HG03175 (cell line): ENCODE measurements around the gene CD200R1.

Experiments
- ATAC-seq: cut with Tn5 transposase; IDR thresholded peaks from one replicate; pipeline ENCODE4 v1.9.1; 2021; ENCODE audit warnings: mild to moderate bottlenecking, moderate library complexity; ENCODE audit not compliant: unreplicated experiment

The CD200R1 gene, protein sequence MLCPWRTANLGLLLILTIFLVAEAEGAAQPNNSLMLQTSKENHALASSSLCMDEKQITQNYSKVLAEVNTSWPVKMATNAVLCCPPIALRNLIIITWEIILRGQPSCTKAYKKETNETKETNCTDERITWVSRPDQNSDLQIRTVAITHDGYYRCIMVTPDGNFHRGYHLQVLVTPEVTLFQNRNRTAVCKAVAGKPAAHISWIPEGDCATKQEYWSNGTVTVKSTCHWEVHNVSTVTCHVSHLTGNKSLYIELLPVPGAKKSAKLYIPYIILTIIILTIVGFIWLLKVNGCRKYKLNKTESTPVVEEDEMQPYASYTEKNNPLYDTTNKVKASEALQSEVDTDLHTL

DNA sequence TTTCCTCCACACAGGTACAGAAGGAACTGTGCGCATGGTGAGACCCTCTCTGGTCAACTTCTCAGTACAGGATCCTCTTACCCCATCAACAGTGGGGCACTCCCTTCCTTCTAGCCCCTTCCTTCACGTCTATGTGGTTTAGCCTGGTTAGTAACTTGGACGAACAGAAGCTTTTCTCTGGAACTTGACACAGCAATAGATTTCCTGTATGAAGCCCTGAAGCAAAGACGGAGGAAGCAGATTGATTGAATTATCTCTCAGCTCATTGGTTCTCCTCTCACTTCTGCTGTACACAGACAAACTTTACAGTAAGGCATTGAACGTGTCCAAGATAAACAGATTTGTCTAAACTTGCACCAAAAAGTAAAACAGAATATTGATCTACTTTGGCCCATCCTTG is at the start of gene CD200R1:
Gene CD200R1 (minus strand): TSS at position 210 of the 400 bp plus-strand sequence. CDS start 246 bp downstream, outside the sequence.
- no peak for ATAC-seq

DNA sequence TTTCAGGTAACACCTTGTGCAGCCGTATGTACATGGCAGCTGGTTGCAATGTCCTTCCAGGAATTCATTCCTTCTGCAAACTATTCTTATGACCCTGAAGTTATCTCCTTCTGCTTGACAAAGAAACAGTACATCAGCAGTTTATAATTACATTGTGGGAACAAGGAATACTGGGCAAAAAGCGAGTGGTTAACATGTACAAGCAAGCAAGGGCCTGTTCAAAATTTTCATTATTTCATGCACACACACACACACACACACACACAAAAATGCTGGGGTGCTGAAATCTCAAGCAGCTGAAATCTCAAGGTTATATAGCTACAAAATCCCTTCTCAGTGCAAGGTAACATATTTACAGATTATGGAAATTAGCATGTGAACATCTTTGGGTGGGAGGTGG is 46.6 kb upstream of the CD200R1 start:
- no peak for ATAC-seq

DNA sequence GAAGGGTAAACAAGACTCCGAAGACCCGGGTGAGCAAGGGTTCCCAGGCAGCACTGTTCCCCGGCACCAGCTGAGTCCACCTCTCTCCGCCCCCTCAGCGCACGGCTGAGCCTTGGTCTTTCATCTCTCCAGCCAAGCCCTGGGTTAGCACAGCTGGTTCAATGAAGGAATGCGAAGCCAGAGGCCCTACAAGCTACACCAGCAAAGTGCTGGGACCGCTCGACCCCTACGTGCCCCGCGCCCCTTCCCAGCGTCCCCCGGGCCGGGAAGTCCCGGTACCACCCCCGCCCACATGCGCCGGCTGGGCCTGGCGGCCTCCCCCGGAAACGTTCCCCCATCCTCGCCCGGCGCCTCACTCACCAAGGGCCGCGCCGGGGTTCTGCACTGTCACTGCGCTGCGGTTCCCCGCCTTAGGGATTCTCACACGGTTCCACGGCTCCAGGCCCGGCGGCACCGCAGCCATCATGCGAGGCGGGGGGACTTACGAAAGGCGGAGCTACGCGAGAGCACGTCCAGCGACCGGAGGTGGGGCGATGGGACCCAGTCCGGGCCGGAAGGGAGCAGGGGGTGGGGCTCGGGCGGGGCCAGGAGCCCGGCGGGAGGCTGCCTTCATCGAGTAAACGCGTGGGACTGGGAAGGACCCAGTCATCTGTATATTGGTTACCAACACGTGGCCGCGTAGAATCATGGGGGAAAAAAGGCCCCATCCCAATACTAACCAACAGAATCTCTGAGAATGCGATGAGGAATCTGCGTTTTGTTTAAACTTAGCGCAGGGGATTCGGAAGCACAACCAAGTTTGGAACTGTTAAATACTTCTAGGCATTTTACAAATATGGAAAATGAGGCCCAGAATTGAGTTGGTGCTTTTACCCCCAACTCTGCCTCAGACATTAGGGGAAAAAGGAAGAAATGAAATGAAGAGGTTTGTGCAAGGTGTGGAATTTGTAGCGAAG is 44.6 kb upstream of the CD200R1 start:
- ATAC-seq, result peak; percentile 90

DNA sequence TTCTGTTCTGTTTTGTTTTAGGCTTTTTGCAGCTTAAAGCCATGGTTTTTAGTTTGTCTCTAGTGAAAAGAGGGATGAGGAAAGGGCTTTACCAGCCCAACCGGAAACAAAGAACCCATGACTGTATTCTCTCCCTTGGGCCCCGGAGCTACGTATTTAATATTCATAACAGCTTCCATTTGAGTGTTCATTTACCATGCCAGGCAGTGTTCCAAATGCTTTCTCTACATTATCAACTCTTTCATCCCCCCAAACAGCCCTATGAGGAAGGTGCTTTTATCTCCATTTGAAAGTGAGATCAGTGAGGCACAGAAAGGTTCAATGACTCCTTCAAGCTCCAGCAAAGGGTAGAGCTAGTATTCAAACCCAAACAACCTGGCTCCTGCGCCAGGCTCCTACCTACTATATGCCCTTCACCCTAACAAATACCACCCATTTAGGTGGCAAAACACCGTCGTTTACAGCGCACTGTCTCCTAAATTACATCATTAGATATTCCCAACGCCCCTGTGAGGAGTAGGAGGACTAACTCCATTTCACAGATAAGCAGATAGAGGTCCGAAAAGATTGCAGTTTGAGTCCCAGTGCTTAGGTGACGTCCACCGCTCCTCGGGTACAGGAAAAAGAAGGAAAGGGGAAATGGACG is 43.8 kb upstream of the CD200R1 start:
- ATAC-seq, result peak; percentile 9

DNA sequence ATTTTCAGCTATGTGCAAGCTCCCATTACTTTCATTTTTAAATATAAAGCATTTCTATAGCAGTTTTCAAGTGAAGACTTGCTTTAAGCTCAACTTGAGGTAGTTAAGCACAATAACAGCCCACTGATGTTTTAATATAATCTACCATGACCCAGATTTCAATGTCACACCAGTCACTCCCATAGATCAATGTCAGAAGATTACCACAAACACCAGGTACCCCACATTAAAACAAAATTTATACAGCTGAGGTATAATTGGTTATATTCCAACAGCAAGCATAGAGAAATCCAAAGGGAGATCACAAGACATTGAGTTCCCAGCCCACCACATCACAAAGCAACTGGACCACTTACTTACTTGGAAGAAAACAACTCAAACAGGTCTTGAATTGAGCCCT is 38.7 kb upstream of the CD200R1 start:
- ATAC-seq, result no peak

DNA sequence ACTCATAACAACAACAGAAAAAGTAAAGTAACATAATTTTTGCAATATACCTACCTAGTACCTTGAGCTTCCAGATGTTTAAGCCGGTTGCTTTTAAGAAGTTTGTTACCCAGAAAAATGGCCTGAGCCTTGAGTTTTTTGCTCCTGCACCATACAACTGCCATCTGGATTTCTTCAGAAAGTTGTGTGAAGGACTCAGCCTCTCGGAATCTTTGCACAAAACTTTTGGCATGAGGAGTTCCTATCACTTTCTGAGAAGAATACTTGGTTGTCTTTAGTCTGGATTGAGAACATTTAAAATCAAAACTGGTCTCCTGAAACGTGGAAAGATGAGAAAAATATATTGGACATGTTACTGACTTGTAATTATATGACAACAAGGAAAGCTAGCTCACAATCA is 33.2 kb upstream of the CD200R1 start:
- ATAC-seq, result no peak

DNA sequence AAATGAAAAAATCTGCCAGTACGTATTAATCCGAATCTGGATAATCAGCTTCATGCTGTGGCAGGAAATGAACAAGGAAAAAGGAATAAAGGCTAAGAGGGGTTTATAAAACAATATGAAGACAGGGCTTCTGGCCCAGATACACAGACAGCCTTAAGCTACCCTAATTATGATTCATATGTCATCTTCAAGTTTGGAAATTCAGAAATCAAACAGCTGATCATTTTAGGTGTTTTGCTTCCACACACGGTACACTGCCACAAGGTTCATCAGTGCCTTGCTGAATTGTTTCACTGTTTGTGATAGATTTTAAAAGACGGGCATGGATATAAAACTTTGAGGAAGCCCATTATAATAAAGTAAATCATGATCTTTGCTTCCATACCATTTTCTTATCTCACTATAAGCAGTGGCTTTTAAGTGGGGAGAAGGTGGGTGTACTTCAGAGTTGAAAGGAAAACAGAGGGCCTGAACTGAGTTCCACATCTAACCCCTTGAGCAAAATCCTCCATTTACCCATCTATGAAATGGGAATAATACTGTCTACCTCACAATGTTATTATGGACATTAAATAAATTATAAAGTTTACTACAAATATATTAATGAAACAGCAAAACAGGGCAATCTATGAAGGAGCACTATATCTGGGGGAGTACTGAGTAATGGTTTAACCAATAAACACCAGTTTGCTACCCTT is 31.6 kb upstream of the CD200R1 start:
- no peak for ATAC-seq

DNA sequence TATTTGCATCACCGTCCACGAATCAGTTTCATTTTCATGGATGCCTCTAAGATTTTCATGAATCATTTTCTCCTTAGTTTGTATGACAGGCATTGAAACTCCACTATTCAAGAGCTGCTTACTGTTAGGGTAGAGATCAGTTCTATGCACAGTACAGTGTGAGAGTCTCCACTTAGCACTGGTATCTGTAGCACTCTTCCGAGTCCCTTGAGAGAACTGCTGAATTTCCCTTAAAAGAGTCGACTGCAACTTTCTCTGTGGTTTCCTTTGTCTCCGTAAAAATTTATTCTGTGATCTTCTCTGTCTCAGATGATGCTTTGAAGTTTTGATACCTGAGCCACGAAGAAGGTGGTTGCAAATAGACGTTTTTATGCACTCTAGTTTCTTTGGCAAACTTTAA is 30.7 kb upstream of the CD200R1 start:
- ATAC-seq, result no peak

DNA sequence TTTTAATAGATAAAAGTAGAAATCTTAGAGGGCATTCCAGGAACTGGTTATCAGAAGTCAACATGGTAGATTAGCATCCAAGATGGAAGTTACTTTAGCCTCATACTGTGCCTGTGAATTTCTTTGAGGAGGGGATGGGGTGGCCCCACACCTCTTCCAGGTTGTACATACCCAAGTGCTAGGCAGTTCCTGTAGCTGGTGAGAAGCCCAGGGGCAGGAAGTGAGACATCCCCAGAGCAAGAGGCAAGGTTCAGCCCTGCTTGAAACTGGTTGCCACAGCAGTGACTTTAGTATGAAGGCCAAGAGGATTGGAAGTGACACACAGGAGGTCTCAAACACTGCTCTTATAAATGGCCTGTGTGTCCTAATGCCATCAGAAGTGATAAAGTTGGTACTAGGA is 27.8 kb upstream of the CD200R1 start:
- ATAC-seq, result no peak

DNA sequence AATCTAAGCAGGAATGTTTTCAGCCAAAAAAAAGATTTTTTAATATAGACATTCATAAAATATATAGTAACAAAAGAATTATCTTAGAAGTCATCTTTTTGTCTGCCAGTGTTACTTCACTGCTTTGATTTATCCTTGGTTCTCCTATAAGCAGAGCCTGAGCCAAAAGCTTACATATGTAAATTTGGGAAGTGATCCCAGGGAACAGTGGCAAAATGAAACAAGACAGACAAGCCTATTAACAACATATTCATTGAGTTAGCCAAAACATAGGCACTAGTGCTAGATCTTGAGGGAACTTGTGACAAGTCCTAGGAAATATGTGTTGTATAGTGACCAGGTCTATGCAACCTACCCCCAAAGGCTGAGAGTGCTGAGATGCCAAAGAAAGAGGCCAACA is 27.1 kb upstream of the CD200R1 start:
- ATAC-seq, result no peak

DNA sequence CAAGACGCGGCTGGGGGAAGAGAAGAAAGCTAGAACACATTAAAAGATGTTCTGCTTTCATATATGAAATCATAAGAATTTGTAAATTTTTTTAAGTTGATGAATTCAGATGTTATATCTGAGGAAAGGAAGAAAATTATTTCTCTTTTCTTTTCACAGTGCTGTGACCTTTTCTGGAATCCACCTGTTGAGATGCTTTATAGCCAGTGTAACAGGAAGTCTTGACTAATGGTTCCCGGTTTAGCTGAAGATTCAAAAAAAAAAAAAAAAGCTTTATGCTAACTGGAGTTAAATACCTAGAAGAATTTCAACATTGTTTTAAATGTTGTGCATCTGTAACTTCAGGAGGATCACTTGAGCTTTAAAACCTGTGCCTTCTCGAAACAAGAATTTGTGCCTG is 25.8 kb upstream of the CD200R1 start:
- ATAC-seq, result no peak

DNA sequence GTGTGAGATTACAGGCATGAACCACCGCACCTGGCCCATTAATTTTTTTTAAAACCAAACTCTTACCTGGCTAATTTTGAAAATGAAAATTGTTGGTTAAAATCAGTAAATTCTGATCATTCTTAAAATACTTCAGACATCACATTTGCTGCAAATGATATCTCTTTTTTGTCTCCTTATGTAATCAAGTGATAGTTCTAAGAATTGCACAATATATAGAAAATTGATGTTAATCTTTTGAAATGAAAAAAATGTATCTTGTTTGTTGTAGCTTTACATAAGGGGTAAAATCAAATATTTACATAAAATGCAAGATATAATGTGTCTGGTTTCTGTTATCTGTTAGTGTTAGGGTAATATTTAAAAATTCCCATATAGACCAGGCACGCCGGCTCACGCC is 20.9 kb upstream of the CD200R1 start:
- ATAC-seq, result no peak

DNA sequence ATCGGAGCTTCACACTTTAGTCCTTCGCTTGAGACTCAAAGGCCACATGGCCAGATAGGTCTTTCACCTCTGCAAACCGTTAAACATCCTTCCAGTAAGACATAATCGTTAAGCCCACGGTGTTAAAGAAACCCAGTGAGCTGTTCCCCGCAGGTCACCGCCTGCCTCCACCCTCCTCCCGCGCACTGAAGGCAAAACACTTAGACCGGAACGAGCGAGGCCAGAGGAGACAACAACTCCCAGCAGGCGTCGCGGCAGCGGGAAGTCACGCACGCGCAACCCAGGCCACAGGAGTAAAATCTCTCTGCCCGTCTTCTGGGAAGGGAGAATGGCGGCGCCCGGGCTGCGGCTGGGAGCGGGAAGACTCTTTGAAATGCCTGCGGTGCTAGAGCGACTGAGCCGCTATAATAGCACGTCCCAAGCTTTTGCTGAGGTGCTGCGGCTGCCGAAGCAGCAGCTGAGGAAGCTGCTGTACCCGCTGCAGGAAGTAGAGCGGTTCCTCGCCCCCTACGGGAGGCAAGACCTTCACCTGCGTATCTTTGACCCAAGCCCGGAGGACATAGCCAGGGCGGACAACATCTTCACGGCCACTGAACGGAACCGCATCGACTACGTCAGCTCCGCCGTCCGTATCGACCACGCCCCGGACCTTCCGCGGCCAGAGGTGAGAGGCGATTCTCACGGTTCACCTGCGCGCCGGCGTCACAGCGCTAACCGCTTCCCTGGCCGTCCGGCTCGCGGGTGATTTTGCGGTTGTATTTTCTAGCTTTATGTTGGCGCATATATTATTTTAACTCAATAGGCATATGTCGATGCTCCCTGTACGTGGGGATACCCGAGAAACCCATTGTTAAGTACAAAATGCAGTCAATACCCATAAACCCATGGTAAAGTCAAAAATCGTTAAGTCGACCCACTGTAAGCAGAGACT is 16.0 kb upstream of the CD200R1 start, which contains the start of gene GTPBP8:
Gene GTPBP8 (plus strand): TSS at position 313 of the 931 bp plus-strand sequence. CDS start 16 bp downstream, at position 329.
- peak; percentile 96 for ATAC-seq

DNA sequence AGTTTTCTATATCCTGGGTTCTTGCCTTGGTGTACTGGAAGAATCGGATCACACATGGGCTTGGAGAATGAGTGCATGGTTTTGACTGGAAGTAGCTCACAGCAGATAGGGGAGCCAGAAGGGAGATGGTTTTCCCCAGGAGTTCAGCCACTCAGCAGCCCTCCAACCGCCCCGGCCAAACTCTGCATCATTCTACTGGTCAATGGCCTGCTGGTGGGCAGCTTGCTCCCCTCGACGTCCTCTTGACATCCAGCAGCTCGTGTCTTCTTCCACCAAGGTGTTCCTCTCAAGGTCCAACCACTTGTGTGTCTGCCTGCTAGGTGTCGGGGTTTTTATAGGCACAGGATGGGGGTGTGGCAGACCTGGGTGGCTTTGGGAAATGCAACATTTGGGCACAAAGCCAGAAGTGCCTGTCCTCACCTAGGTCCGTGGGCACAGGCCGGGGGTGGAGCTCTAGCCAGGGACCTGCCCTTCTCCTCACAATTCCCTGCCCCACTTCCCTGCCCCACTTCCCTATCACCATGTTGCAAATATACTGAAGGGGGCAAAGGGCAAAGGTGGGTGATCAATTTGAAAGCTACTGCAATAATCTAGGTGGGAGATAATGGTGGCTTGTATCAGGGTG is 12.9 kb upstream of the CD200R1 start:
- no peak for ATAC-seq

DNA sequence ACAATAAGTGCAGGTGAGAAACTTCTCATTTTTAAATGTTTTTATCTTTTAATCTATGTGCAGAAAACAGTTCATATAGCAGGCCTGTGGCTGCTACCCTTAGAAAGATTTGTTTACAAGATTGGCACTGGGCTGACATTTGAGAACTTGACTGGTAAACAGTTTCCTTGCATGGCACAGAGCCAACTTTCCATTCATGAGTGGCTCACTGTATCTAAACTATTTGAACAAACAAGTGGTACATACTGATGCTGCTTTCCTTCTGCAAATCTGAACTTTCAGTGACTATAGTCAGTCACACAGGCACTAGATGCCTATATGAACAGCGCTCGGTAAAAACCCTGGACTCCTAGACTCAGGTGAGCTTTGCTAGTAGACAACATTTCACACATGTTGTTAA is 9.6 kb upstream of the CD200R1 start:
- no peak for ATAC-seq

DNA sequence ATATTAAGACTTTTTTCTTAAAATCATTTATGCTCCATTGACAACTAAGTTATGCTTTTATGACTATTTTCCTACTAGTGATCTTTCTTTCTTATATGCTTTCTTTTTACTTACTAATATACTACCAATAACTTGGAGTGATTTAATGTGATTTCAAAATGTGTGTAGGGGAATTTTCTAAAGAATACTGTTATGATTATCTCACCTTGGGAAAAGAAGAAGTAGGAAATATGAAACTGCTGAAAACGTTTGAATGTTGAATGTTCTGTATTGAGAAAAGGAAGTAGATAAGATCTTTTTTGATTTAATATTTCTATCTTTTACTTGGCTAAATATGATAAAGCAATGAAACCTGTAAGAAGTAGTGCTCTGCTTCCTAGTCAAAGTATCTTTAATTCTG is 7.8 kb upstream of the CD200R1 start:
- no peak for ATAC-seq

DNA sequence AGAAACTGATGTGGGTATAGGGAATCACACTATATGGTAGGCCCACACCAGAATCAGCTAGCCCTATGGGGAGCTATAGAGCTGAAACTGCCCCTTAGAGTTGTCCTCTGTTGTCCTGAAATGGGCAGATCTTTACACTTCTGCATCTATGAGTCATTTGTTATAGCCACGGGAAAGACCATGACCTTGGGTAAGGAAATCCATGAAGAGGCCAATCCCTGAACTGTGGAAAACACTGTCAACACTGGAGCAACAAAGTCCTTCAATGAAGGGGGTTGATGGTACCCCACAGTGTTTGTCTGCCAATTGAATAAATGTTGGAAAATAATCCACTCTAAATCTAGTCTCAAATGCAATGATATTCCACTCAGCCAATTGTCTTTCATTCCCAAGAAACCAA is 5.2 kb upstream of the CD200R1 start:
- no peak for ATAC-seq

DNA sequence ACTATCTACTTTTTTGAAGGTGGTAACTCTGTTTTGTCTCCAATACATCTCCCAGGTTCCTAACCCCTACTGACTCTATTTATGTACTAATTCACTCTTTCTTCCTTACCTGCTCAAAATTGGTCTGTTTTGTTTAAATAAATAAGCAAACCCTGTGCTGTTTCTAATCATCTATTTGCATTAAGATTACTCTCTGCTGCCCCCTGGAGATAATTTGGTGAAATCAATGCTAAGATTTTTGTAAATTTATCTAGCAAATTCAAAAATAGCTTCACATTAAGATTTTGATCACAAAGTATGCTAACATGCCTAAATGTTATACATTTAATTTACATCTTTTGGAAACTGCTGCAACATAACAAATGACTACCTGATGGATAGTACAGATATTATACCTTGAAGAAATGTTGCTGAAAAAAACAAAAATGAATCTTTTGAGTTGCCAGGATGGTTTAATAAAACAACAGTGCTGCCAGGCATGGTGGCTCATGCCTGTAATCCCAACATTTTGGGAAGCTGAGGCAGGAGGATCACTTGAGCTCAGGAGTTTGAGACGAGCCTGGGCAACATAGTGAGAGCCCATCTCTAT is 4.4 kb upstream of the CD200R1 start:
- no peak for ATAC-seq

DNA sequence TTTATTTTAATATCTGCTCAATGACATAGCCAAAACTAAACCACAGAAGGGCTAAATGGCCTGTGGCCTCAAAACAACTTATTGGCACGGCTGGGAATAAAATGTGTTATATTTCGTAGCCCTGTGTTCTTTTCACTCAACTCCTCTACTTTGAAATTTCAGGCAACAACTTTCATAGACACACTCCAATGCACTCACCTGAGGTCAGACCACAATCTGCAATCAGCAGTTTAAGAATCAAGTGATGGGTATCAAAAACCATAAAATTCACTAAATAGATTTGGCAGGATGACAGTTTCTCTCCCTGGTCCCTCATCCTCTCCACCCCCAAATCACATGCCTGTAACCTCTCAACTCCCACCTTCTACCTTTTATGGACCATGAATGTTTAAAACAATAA is 2.0 kb upstream of the CD200R1 start:
- no peak for ATAC-seq
